Measurements from ENCODE around the gene PRH1.

- TF ChIP-seq GABPA (IDR thresholded peaks at IDR 0.05; ENCODE audit: low read depth, low read length) (no peak), GABPA (CRISPR knock-in tag; IDR thresholded peaks at IDR 0.05; ENCODE audit: low read depth) (no peak), ZNF224 (CRISPR knock-in tag; IDR thresholded peaks at IDR 0.05) (no peak), TBL1XR1 (IDR thresholded peaks at IDR 0.05; ENCODE audit: borderline replicate concordance, low read length, partially characterized antibody) (no peak), THYN1 (CRISPR knock-in tag; IDR thresholded peaks at IDR 0.05; ENCODE audit: borderline replicate concordance, low read depth) (no peak), ZNF777 (CRISPR knock-in tag; IDR thresholded peaks at IDR 0.05) (no peak)
- TF ChIP-seq, protein P1, sequence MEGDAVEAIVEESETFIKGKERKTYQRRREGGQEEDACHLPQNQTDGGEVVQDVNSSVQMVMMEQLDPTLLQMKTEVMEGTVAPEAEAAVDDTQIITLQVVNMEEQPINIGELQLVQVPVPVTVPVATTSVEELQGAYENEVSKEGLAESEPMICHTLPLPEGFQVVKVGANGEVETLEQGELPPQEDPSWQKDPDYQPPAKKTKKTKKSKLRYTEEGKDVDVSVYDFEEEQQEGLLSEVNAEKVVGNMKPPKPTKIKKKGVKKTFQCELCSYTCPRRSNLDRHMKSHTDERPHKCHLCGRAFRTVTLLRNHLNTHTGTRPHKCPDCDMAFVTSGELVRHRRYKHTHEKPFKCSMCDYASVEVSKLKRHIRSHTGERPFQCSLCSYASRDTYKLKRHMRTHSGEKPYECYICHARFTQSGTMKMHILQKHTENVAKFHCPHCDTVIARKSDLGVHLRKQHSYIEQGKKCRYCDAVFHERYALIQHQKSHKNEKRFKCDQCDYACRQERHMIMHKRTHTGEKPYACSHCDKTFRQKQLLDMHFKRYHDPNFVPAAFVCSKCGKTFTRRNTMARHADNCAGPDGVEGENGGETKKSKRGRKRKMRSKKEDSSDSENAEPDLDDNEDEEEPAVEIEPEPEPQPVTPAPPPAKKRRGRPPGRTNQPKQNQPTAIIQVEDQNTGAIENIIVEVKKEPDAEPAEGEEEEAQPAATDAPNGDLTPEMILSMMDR (CRISPR knock-in tag; IDR thresholded peaks at IDR 0.05): no peak
Observed at GRCh38 chr12:10849425-10849878, 34.6 kb downstream of the PRH1 start, which contains the start of gene PRR4.
